H9 (cell line): ENCODE measurements around the gene BCORL1. TPM values are rescaled to one million over a fixed set of nuclear protein-coding genes. Genes with fewer than 3 reads are reported as not detected.

Experiments used
- DNase-seq: peaks from one replicate; pipeline ENCODE4 v3.0.0-alpha.2; 2017
- H2AFZ ChIP-seq: one replicate; pipeline ENCODE4 v1.6.1; 2013; ENCODE audit warnings: mild to moderate bottlenecking, low read length, control low read depth, moderate library complexity
- H2AK5ac ChIP-seq: 2 replicates; pipeline ENCODE4 v1.6.1; 2013; ENCODE audit warnings: low read length, control low read depth, mixed read lengths; ENCODE audit not compliant: insufficient read length
- H2BK120ac ChIP-seq: one replicate; pipeline ENCODE4 v1.6.1; 2013; ENCODE audit warnings: low read depth, mild to moderate bottlenecking, low read length, control low read depth, inconsistent platforms; ENCODE audit not compliant: poor library complexity, severe bottlenecking
- H2BK12ac ChIP-seq: 2 replicates; pipeline ENCODE4 v1.6.1; 2013; ENCODE audit warnings: low read length, control low read depth, mixed read lengths, low read depth; ENCODE audit not compliant: insufficient read length
- H2BK15ac ChIP-seq: 2 replicates; pipeline ENCODE4 v1.6.1; 2013; ENCODE audit warnings: low read depth, low read length, control low read depth
- H2BK20ac ChIP-seq: one replicate; pipeline ENCODE4 v1.6.1; 2013; ENCODE audit warnings: low read depth, mild to moderate bottlenecking, low read length, control low read depth, inconsistent platforms; ENCODE audit not compliant: poor library complexity, severe bottlenecking
- H2BK5ac ChIP-seq: 2 replicates; pipeline ENCODE4 v1.6.1; 2013; ENCODE audit warnings: low read length, control low read depth, mixed read lengths; ENCODE audit not compliant: insufficient read length
- H3K14ac ChIP-seq: 2 replicates; pipeline ENCODE4 v1.6.1; 2013; ENCODE audit warnings: low read length, control low read depth; ENCODE audit not compliant: insufficient read depth
- H3K18ac ChIP-seq: 2 replicates; pipeline ENCODE4 v1.6.1; 2013; ENCODE audit warnings: low read depth, mild to moderate bottlenecking, mixed read lengths, low read length, control low read depth; ENCODE audit not compliant: insufficient read length
- H3K23ac ChIP-seq: 2 replicates; pipeline ENCODE4 v1.6.1; 2013; ENCODE audit warnings: low read length, control low read depth, mixed read lengths, low read depth; ENCODE audit not compliant: insufficient read length
- H3K23me2 ChIP-seq: 2 replicates; pipeline ENCODE4 v1.6.1; 2013; ENCODE audit warnings: low read depth, mild to moderate bottlenecking, mixed read lengths, low read length, control low read depth; ENCODE audit not compliant: insufficient read length, poor library complexity, severe bottlenecking
- H3K27ac ChIP-seq: 2 replicates; pipeline ENCODE4 v1.5.1; 2013; ENCODE audit warnings: low read length, control low read depth, mixed read lengths, low read depth; ENCODE audit not compliant: insufficient read length
- H3K27me3 ChIP-seq: 2 replicates; pipeline ENCODE4 v1.6.1; 2013; ENCODE audit warnings: low read length, control low read depth, inconsistent platforms; ENCODE audit not compliant: insufficient read depth
- H3K4ac ChIP-seq: 2 replicates; pipeline ENCODE4 v1.6.1; 2013; ENCODE audit warnings: low read depth, mild to moderate bottlenecking, control low read depth, inconsistent platforms, low read length, moderate library complexity
- H3K4me1 ChIP-seq: 2 replicates; pipeline ENCODE4 v1.6.1; 2013; ENCODE audit warnings: low read length, control low read depth, inconsistent platforms; ENCODE audit not compliant: insufficient read depth
- H3K4me2 ChIP-seq: 2 replicates; pipeline ENCODE4 v1.6.1; 2013; ENCODE audit warnings: low read length, control low read depth, mixed read lengths; ENCODE audit not compliant: insufficient read length, insufficient read depth
- H3K56ac ChIP-seq: 2 replicates; pipeline ENCODE4 v1.6.1; 2013; ENCODE audit warnings: low read depth, mild to moderate bottlenecking, mixed read lengths, low read length, control low read depth; ENCODE audit not compliant: insufficient read length
- H3K79me1 ChIP-seq: 2 replicates; pipeline ENCODE4 v1.6.1; 2013; ENCODE audit warnings: low read depth, mild to moderate bottlenecking, moderate library complexity, low read length, control low read depth, inconsistent platforms; ENCODE audit not compliant: insufficient read depth, poor library complexity, severe bottlenecking
- H3K79me2 ChIP-seq: 2 replicates; pipeline ENCODE4 v1.6.1; 2013; ENCODE audit warnings: low read length, control low read depth, inconsistent platforms; ENCODE audit not compliant: insufficient read depth
- H3K9ac ChIP-seq: 2 replicates; pipeline ENCODE4 v1.6.1; 2013; ENCODE audit warnings: low read length, control low read depth, mixed read lengths; ENCODE audit not compliant: insufficient read length; ENCODE audit errors: extremely low read depth
- H3K9me3 ChIP-seq: one replicate; pipeline ENCODE4 v1.6.1; 2013; ENCODE audit warnings: low read depth, low read length, inconsistent platforms; ENCODE audit not compliant: control insufficient read depth
- H3T11ph ChIP-seq: one replicate; pipeline ENCODE4 v1.6.1; 2013; ENCODE audit warnings: mild to moderate bottlenecking, low read length, control low read depth, inconsistent platforms
- H4K20me1 ChIP-seq: one replicate; pipeline ENCODE4 v1.6.1; 2013; ENCODE audit not compliant: control insufficient read depth, insufficient read length, insufficient read depth
- H4K5ac ChIP-seq: 2 replicates; pipeline ENCODE4 v1.6.1; 2013; ENCODE audit warnings: low read depth, mild to moderate bottlenecking, mixed read lengths, low read length, control low read depth; ENCODE audit not compliant: insufficient read length
- H4K8ac ChIP-seq: replicated peaks from 2 replicates; pipeline ENCODE4 v1.6.1; 2013; ENCODE audit warnings: low read length, control low read depth, mixed read lengths, low read depth; ENCODE audit not compliant: insufficient read length
- H4K91ac ChIP-seq: 2 replicates; pipeline ENCODE4 v1.6.1; 2013; ENCODE audit warnings: low read depth, mild to moderate bottlenecking, moderate library complexity, mixed read lengths, low read length, control low read depth; ENCODE audit not compliant: insufficient read length
- H3K27ac Mint-ChIP-seq, 3 experiments: 2 replicates in 2 of 3; 3 replicates in 1 of 3; pipeline ENCODE4 v1.8.0; 2020 to 2021; ENCODE audit warnings: mixed read lengths in 3 of 3, mild to moderate bottlenecking in 1 of 3, moderate library complexity in 1 of 3
- H3K27me3 Mint-ChIP-seq: 2 replicates; pipeline ENCODE4 v1.8.0; 2021; ENCODE audit warnings: low read depth, mild to moderate bottlenecking, moderate library complexity, mixed read lengths
- H3K36me3 Mint-ChIP-seq, 3 experiments: 2 replicates in 2 of 3; 3 replicates in 1 of 3; pipeline ENCODE4 v1.8.0; 2020 to 2021; ENCODE audit warnings: low read depth in 3 of 3, mixed read lengths in 3 of 3; ENCODE audit not compliant: insufficient read depth in 1 of 3
- H3K4me1 Mint-ChIP-seq, 2 experiments: 2 replicates each; pipeline ENCODE4 v1.8.0; 2020; ENCODE audit warnings: mixed read lengths in 2 of 2
- H3K4me3 Mint-ChIP-seq, 2 experiments: 2 replicates in 1 of 2; 3 replicates in 1 of 2; pipeline ENCODE4 v1.8.0; 2020 to 2021; ENCODE audit warnings: mild to moderate bottlenecking in 2 of 2, mixed read lengths in 2 of 2, moderate library complexity in 1 of 2
- H3K9me3 Mint-ChIP-seq, 2 experiments: 2 replicates in 1 of 2; 3 replicates in 1 of 2; pipeline ENCODE4 v1.8.0; 2020; ENCODE audit warnings: mild to moderate bottlenecking in 2 of 2, mixed read lengths in 2 of 2, moderate library complexity in 1 of 2
- WGBS: extraction: QIAGEN DNeasy Blood & Tissue Kit; methylation state at CpG from one replicate; pipeline ENCODE4 v1.1.7; 2013; ENCODE audit warnings: missing lambda C conversion rate, low lambda C conversion rate, mixed read lengths; ENCODE audit not compliant: insufficient read length; ENCODE audit errors: extremely low coverage; 5-methylcytosine and 5-hydroxymethylcytosine counted together
- total RNA-seq: library from RNA; stranded (reverse); gene quantifications from 2 replicates; pipeline ENCODE4 v1.2.1, GENCODE V29; 2021
- TF ChIP-seq, protein P1 (sequence below): fragments of 200-600 bp; sonication (generic); conservative IDR thresholded peaks from 3 replicates; pipeline ENCODE4 v1.8.0; 2021; ENCODE audit warnings: antibody characterized with exemption, mild to moderate bottlenecking

Gene BCORL1
- total RNA-seq, 1 experiment from 2014 or later = 6.1 TPM

DNA sequence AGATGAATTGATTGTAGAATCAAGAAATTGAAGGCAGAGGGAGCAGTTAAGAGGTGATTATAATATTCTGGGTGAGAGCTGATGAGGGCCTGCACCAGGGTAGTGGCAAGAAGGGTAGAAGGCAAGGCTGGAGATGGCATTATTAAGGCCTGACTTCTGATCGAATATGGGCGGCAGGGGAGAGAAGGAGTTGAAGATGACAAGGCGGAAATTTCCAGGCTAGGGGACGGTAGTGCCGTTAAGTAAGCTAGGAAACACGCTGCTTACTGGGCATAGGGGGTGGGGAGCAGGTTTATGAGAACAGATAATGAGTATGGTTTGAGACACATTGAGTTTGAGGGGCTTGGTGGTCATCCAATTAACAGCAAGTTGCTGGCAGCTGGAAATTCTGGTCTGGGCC is 19.5 kb downstream of the BCORL1 start:
- no peak overlapping the region for H3K18ac ChIP-seq
- H2BK120ac ChIP-seq = no peak overlapping the region
- no peak overlapping the region for H3K4me2 ChIP-seq
- no peaks in the 10 kb centered on the region; the same call in 1 of the 2 replicates for H3K27me3 ChIP-seq
- H4K8ac ChIP-seq = no peak overlapping the region
- Mint-ChIP-seq H3K9me3 (peaks cover 0 to 69% of the 10 kb centered on the region in 2 experiments; a peak in 2 of 5 replicates), H3K27ac (0 out of 7 replicates have a peak overlapping the region, but pooled peaks of 1 of the 3 experiments have one; percentile 15), H3K36me3 (peaks cover 0 to 13% (median 10%) of the 10 kb centered on the region in 3 experiments; a peak in 6 of 7 replicates), H3K4me3 (peak overlapping the region in 1 of 2 experiments; percentile 2; a peak in 1 of 5 replicates), H3K27me3 (peaks cover 6% of the 10 kb centered on the region), H3K4me1 (peaks cover 12 to 18% of the 10 kb centered on the region in 2 experiments)
- H2BK12ac ChIP-seq = no peak overlapping the region
- TF ChIP-seq, protein P1, sequence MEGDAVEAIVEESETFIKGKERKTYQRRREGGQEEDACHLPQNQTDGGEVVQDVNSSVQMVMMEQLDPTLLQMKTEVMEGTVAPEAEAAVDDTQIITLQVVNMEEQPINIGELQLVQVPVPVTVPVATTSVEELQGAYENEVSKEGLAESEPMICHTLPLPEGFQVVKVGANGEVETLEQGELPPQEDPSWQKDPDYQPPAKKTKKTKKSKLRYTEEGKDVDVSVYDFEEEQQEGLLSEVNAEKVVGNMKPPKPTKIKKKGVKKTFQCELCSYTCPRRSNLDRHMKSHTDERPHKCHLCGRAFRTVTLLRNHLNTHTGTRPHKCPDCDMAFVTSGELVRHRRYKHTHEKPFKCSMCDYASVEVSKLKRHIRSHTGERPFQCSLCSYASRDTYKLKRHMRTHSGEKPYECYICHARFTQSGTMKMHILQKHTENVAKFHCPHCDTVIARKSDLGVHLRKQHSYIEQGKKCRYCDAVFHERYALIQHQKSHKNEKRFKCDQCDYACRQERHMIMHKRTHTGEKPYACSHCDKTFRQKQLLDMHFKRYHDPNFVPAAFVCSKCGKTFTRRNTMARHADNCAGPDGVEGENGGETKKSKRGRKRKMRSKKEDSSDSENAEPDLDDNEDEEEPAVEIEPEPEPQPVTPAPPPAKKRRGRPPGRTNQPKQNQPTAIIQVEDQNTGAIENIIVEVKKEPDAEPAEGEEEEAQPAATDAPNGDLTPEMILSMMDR = no peak
- no peak overlapping the region for H3K56ac ChIP-seq
- H3K4me1 ChIP-seq = no peaks in the 10 kb centered on the region; the same call in 1 of the 2 replicates
- no peak overlapping the region for H2AFZ ChIP-seq
- no peak overlapping the region for H3K14ac ChIP-seq
- H3K9ac ChIP-seq = no peak overlapping the region
- H3K79me1 ChIP-seq = no peaks in the 10 kb centered on the region
- H4K91ac ChIP-seq = no peak overlapping the region
- H3T11ph ChIP-seq = no peak overlapping the region
- H2BK5ac ChIP-seq = no peak overlapping the region
- H3K23me2 ChIP-seq = no peaks in the 10 kb centered on the region
- DNase-seq = no peak
- H4K5ac ChIP-seq = no peak overlapping the region
- H3K4ac ChIP-seq = no peak overlapping the region
- peaks cover 11% of the 10 kb centered on the region for H3K9me3 ChIP-seq
- no peaks in the 10 kb centered on the region for H3K79me2 ChIP-seq
- no peaks in the 10 kb centered on the region for H4K20me1 ChIP-seq
- H3K27ac ChIP-seq = no peak overlapping the region
- H2BK15ac ChIP-seq = no peak overlapping the region
- no peak overlapping the region for H2BK20ac ChIP-seq
- WGBS = no CpG with 5 or more reads among the region's 6 CpGs
- H2AK5ac ChIP-seq = no peak overlapping the region
- no peak overlapping the region for H3K23ac ChIP-seq
